ENCODE results near the gene IGFBPL1. TPM values are rescaled to one million over a fixed set of nuclear protein-coding genes. Genes with fewer than 3 reads are reported as not detected.

IGFBPL1 gene
- total RNA-seq, 2 donors from 2014 or later = 0.32 to 14.3 TPM

DNA sequence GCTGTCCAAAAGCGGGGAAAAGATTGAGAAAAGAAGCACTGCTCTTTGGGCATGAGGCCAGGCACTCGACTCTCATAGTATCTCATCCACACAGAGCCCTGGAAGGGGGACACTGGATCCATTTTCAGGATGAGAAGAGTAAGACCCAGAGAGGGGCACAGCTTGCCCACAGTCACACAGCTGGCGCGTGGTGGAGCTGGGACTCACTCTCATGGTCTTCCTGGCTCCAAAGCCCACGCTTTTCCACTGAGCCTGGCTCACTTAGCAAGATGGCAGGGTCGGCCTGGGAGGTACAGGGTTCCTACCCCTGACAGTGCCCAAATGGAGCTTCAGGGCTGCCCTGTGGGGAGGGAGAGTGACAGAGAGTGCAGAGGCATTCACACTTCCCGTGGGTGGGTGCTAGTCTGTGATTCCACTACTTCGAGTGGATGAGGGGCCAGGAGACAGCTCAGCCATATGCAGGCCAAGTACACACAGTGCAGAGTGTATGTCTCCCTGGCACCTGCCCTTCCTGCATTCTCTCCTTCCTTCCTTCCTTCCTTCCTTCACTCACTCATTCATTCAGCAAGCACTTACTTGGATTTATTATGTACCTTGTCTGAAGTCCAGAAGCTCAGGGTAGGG lies 18.3 kb upstream of the IGFBPL1 start:
- no peak overlapping the region for H3K4me3 ChIP-seq
- TF ChIP-seq POLR2A (IDR thresholded peaks at IDR 0.05) (no peak), CTCF (IDR thresholded peaks at IDR 0.05) (no peak), POLR2AphosphoS5 (IDR thresholded peaks at IDR 0.05) (no peak)
- intact Hi-C loops (cut with DNase I) = no loop called here
- no peak overlapping the region for H3K27ac ChIP-seq
- H3K9me3 ChIP-seq = no peaks in the 10 kb centered on the region
- WGBS = 74% methylated on average over 8 of the region's 8 CpGs
- no peaks in the 10 kb centered on the region for H3K27me3 ChIP-seq (replicated peaks; ENCODE audit: insufficient read depth)
- H3K36me3 ChIP-seq = no peaks in the 10 kb centered on the region
- no peaks in the 10 kb centered on the region for H3K4me1 ChIP-seq (replicated peaks)
- no peak for DNase-seq (ENCODE audit: low spot score)

DNA sequence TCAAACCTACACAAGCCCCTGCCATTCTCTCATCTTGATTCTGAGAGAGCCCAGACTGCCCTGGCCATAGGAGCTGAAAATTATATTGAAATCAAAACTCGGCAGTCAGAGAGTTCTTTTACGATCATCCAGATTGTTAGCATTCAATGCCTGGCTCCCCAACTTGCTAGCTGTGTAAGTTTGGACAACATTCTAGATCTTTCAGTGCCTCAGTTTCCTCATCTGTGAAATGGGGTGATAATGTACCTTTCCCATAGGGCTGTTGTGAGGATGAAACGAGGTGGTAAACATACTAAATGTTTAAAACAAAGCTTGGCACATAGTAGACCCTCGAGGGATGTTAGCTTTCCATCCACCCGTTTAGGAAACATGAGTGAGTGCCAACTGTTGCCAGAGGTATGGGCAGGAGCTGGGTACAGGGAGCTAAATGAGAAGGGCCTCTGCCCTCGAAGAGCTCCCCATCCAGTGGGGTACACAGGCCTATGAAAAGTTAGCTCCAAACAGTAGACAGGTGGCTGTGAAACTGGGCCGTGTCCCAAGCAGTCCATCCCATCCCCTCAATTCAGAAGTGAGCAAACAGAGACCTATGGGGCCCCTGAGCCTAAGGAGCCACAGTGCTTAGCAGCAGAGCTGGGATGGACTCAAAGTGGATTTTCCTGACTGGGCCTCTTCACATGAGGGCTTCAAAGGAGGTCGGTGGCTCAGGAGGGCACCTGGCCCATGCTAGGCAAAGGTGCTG lies 17.3 kb upstream of the IGFBPL1 start:
- Histone ChIP-seq H3K9me3 (no peaks in the 10 kb centered on the region), H3K27me3 (replicated peaks; ENCODE audit: insufficient read depth) (no peaks in the 10 kb centered on the region), H3K4me3 (no peak overlapping the region), H3K4me1 (replicated peaks) (no peaks in the 10 kb centered on the region), H3K36me3 (no peaks in the 10 kb centered on the region), H3K27ac (no peak overlapping the region)
- no peak for TF ChIP-seq POLR2A (IDR thresholded peaks at IDR 0.05)
- intact Hi-C loops (cut with DNase I) = no loop called here
- WGBS = 75% methylated on average over 8 of the region's 8 CpGs
- DNase-seq (ENCODE audit: low spot score) = no peak

DNA sequence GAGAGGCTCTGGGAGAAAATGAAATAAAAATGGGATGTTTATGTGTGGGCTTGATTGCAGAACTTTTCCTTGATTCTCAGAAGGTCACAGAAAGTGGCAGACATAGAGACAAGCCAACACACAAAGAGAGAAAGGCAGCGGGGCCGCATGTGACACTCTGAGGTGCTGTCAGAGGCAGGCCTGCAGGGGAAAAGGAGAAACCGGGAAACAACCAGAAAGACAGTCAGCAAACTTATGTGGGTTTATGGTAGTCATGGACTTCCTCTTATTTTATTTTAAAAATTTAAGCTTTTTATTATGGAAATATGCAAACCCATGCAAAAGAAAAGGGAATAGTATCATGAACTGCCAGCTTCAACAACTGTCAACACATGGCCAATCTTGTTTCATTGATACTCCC lies 16.3 kb upstream of the IGFBPL1 start:
- DNase-seq (ENCODE audit: low spot score) = no peak
- H3K4me3 ChIP-seq = no peak overlapping the region
- no peaks in the 10 kb centered on the region for H3K27me3 ChIP-seq (replicated peaks; ENCODE audit: insufficient read depth)
- WGBS = 79% methylated on average over 3 of the region's 3 CpGs
- H3K36me3 ChIP-seq = no peaks in the 10 kb centered on the region
- no peaks in the 10 kb centered on the region for H3K4me1 ChIP-seq (replicated peaks)
- intact Hi-C loops (cut with DNase I) = no loop called here
- H3K27ac ChIP-seq = no peak overlapping the region
- TF ChIP-seq POLR2AphosphoS5 (IDR thresholded peaks at IDR 0.05) (no peak), CTCF (IDR thresholded peaks at IDR 0.05) (no peak), POLR2A (IDR thresholded peaks at IDR 0.05) (no peak)
- no peaks in the 10 kb centered on the region for H3K9me3 ChIP-seq

DNA sequence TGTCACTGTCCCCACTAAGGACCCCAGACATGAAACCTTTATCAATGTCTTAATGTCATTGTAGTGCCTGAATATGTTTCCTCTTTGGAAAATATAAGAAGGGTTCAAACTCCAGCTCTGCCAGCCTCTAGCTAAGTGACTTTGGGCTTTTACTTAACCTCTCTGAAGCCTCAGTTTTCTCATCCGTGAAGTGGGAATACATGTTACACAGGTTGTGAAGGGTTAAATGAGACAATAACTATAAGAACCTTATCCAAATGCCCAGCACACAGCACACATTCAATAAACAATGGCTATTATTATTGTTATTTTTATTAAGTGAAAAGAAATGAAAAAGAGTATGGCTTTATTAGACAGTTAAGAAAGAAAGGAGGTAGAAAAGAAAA lies 15.7 kb upstream of the IGFBPL1 start:
- DNase-seq (ENCODE audit: low spot score) = no peak
- WGBS = 100% methylated on average over 1 of the region's 1 CpG
- intact Hi-C loops (cut with DNase I) = no loop called here
- Histone ChIP-seq H3K27ac (no peak overlapping the region), H3K9me3 (no peaks in the 10 kb centered on the region), H3K4me1 (replicated peaks) (no peaks in the 10 kb centered on the region), H3K4me3 (no peak overlapping the region), H3K36me3 (no peaks in the 10 kb centered on the region), H3K27me3 (replicated peaks; ENCODE audit: insufficient read depth) (no peaks in the 10 kb centered on the region)
- TF ChIP-seq CTCF (IDR thresholded peaks at IDR 0.05) (no peak), POLR2A (IDR thresholded peaks at IDR 0.05) (no peak), POLR2AphosphoS5 (IDR thresholded peaks at IDR 0.05) (no peak)

DNA sequence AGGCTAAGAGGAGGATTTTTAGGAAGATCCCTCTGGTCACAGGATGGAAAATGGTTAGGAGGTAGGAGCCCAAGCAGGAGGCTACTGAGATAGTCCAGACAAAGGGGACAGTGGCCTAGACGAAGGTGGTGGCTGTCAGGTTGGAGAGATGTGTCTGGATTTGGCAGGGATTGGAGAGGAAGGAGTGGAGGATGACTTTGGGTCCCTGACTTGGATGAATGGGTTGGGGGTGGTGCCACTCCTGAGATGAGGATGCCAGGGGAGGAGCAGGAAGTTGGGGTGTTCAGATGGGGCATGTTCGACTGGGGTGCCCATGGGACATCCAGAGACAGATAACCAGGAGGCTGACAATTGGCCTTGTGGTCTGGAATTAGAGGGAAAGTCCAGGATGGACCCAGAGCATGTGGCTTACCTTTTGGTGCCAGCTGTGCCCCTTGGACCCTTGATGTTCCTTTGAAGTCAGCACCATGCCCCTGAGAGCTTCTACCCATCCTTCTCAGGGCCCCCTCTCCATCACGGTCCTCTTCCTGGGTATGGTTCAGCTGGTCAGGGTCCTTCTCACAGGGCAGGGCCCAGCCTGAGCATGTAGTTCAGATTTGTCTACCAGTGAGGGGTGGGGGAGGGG lies 15.1 kb upstream of the IGFBPL1 start:
- no peaks in the 10 kb centered on the region for H3K9me3 ChIP-seq
- WGBS = 76% methylated on average over 3 of the region's 3 CpGs
- no peak overlapping the region for H3K4me3 ChIP-seq
- no peak for DNase-seq (ENCODE audit: low spot score)
- TF ChIP-seq POLR2A (IDR thresholded peaks at IDR 0.05) (no peak), CTCF (IDR thresholded peaks at IDR 0.05) (no peak), POLR2AphosphoS5 (IDR thresholded peaks at IDR 0.05) (no peak)
- H3K4me1 ChIP-seq (replicated peaks) = no peaks in the 10 kb centered on the region
- H3K27ac ChIP-seq = no peak overlapping the region
- H3K27me3 ChIP-seq (replicated peaks; ENCODE audit: insufficient read depth) = no peaks in the 10 kb centered on the region
- intact Hi-C loops (cut with DNase I) = no loop called here
- no peaks in the 10 kb centered on the region for H3K36me3 ChIP-seq
